Lower leg skin (tissue), 4 donors: ENCODE data around the gene FOXQ1. TPM values are rescaled to one million over a fixed set of nuclear protein-coding genes. Genes with fewer than 3 reads are reported as not detected.

Experiments used
- DNase-seq, 2 donors: peaks; one replicate each; pipeline ENCODE4 v3.0.0-alpha.2; 2019; ENCODE audit warnings: low spot score in 2 of 2
- H3K4me3 ChIP-seq: fragments of 200-600 bp; sonication (generic); 2 replicates; pipeline ENCODE4 v1.5.1; 2017; ENCODE audit warnings: mild to moderate bottlenecking, low read depth; ENCODE audit not compliant: poor library complexity, severe bottlenecking
- POLR2A ChIP-seq, 2 donors: fragments of 450-650 bp; IDR thresholded peaks; one replicate each; pipeline ENCODE4 v1.6.1; 2016 to 2017; ENCODE audit warnings: antibody characterized with exemption in 2 of 2, mild to moderate bottlenecking in 1 of 2, moderate library complexity in 1 of 2
- WGBS, 2 donors: methylation state at CpG; one replicate each; pipeline ENCODE4 v1.1.5; 2018; 5-methylcytosine and 5-hydroxymethylcytosine counted together
- intact Hi-C: fragments of 100-400 bp; cut with DNase I; formaldehyde crosslinking; loops from one replicate; pipeline ENCODE4 v1.15.0; 2023; ENCODE audit warnings: low total_unique reads
- total RNA-seq, 4 donors: library from RNA; depleted of rRNA; stranded (reverse); fragments of >200 nt; gene quantifications; one replicate each; pipeline ENCODE4 v1.1.0, GENCODE V29; 2016
- TF ChIP-seq, protein P1 (sequence below), 3 donors: fragments of 450-650 bp; IDR thresholded peaks; one replicate each; pipeline ENCODE4 v1.5.1; 2016; ENCODE audit warnings: antibody characterized with exemption in 3 of 3, mild to moderate bottlenecking in 3 of 3, moderate library complexity in 2 of 3

The FOXQ1 gene
- total RNA-seq, 4 donors from 2014 or later: 54.1 to 117 (median 89.5) TPM

- intact Hi-C loops: no loop called here
- WGBS, 2 donors: 89 to 91% methylated on average over 3 of the region's 3 CpGs
- DNase-seq: peak in 1 of 2 donors; percentile 36
- TF ChIP-seq POLR2A (IDR thresholded peaks at IDR 0.05): no peak
- TF ChIP-seq, protein P1, sequence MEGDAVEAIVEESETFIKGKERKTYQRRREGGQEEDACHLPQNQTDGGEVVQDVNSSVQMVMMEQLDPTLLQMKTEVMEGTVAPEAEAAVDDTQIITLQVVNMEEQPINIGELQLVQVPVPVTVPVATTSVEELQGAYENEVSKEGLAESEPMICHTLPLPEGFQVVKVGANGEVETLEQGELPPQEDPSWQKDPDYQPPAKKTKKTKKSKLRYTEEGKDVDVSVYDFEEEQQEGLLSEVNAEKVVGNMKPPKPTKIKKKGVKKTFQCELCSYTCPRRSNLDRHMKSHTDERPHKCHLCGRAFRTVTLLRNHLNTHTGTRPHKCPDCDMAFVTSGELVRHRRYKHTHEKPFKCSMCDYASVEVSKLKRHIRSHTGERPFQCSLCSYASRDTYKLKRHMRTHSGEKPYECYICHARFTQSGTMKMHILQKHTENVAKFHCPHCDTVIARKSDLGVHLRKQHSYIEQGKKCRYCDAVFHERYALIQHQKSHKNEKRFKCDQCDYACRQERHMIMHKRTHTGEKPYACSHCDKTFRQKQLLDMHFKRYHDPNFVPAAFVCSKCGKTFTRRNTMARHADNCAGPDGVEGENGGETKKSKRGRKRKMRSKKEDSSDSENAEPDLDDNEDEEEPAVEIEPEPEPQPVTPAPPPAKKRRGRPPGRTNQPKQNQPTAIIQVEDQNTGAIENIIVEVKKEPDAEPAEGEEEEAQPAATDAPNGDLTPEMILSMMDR (IDR thresholded peaks at IDR 0.05): no peak
- H3K4me3 ChIP-seq: no peak overlapping the region
Observed at GRCh38 chr6:1266686-1267056, 45.2 kb upstream of the FOXQ1 start.

GRCh38 chr6:1267057-1267732 is 44.7 kb upstream of the FOXQ1 start:
- intact Hi-C loops: no loop called here
- TF ChIP-seq, protein P1 (IDR thresholded peaks at IDR 0.05): no peak
- TF ChIP-seq POLR2A (IDR thresholded peaks at IDR 0.05): no peak
- DNase-seq: peak in 1 of 2 donors; percentile 46
- 72 to 75% methylated on average over 8 of the region's 8 CpGs for WGBS, 2 donors
- no peak overlapping the region for H3K4me3 ChIP-seq

GRCh38 chr6:1267790-1268762 is 43.8 kb upstream of the FOXQ1 start:
- intact Hi-C loops: no loop called here
- TF ChIP-seq POLR2A (IDR thresholded peaks at IDR 0.05): no peak
- TF ChIP-seq, protein P1 (IDR thresholded peaks at IDR 0.05): peak in 1 of 3 donors; percentile 98
- H3K4me3 ChIP-seq: no peak overlapping the region
- DNase-seq: peak in 1 of 2 donors; percentile 50
- WGBS, 2 donors: 92 to 93% methylated on average over 18 of the region's 18 CpGs

DNA sequence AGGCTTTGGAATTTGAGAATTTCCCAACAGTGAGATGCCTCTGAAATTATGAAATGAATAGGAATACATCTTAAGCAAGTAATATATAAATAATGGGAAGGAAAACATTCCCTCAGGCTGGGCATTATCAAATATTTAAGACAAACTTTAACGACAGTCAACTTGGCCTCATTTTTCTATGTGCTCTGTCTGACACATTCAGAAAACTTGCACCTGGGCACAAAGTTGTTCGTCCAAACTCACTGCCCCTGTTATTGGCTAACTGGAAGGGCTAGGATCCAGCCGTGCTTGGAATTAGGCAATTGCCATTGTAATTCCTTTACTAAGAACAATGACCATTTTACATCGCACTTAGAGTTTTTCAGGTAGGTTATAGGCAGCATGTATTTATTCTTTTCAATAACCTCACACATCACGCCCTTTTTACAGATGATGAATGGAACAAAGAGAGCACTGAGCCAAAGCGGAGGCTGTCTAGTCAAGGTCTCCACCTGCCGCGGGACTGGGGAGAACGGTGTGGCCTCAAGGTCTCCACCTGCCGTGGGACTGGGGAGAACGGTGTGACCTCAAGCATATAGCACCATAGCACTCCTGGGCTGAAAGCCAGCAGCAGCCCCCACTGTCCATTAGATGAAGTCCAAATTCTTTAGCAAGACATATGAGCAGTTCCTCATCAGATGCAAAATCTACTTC is 40.7 kb upstream of the FOXQ1 start:
- TF ChIP-seq, protein P1 (IDR thresholded peaks at IDR 0.05): no peak
- no peak for TF ChIP-seq POLR2A (IDR thresholded peaks at IDR 0.05)
- DNase-seq: no peak
- 84 to 90% methylated on average over 11 of the region's 11 CpGs for WGBS, 2 donors
- H3K4me3 ChIP-seq: no peak overlapping the region
- intact Hi-C loops: no loop called here

DNA sequence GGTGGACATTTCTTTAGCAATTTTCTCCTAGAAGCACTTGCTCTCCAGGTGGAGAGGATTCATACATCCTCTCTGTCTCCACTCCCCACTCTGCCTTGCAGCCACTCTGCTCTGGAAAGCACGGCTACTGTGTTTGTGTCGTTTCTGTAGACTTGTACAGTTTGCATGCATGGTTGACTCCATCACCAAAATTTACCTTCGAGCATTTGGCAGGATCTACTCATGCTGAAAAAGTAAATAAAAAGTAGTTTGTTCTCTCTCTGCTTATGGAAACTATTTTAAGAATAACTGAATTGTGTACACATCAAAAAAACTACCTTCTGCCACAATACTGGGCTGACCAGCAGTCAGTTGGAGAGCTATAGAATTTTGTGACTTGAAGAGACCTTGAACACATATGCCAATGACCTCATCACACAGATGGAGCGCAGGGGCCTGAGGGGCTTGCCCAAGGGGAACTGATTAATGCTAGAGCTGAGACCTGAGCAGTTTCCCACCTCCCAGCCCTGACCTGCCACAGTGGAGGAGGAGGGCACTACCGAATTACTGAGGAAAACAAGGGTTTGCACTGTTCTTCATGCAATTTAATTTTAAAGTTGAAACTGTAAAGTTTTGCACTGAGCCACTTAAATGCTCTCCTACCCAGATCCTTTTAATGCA is 33.7 kb upstream of the FOXQ1 start:
- intact Hi-C loops: no loop called here
- 66 to 74% methylated on average over 5 of the region's 5 CpGs for WGBS, 2 donors
- no peak for DNase-seq
- no peak overlapping the region for H3K4me3 ChIP-seq
- TF ChIP-seq POLR2A (IDR thresholded peaks at IDR 0.05): no peak
- TF ChIP-seq, protein P1 (IDR thresholded peaks at IDR 0.05): no peak
